ENCODE results near the gene EXO5.
"Not testable (repeated sequence)": the region's sequence is repeated elsewhere in the genome, so short reads cannot be mapped to it uniquely, and the experiment has no call there.

The EXO5 gene

GRCh38 chr1:40508375-40509341 lies at the start of gene EXO5:
Gene EXO5 (plus strand): TSS chr1:40508767. CDS start chr1:40514545, 5,778 bp downstream.
- DNase-seq (ENCODE audit: low read depth in 2 of 2): peak; percentile 79 to 83

- no peak for DNase-seq (ENCODE audit: low read depth in 2 of 2)
These were observed 45.5 kb upstream of the EXO5 start for GRCh38 chr1:40462956-40463590.

- DNase-seq (ENCODE audit: low read depth in 2 of 2): no peak
These were observed 39.2 kb upstream of the EXO5 start for GRCh38 chr1:40469327-40469726.

- DNase-seq (ENCODE audit: low read depth in 2 of 2): no peak
These were observed 33.3 kb upstream of the EXO5 start for GRCh38 chr1:40475268-40475667.

GRCh38 chr1:40476924-40477677 lies 31.5 kb upstream of the EXO5 start, which contains the start of gene ZFP69:
Gene ZFP69 (plus strand): TSS chr1:40477290. CDS start chr1:40479362, 2,072 bp downstream.
- DNase-seq (ENCODE audit: low read depth in 2 of 2): peak; percentile 55 to 67

- DNase-seq (ENCODE audit: low read depth in 2 of 2): peak in 1 of 2 donors; percentile 3
These were observed 30.9 kb upstream of the EXO5 start for GRCh38 chr1:40477678-40478053.

GRCh38 chr1:40478276-40478675 lies 30.3 kb upstream of the EXO5 start:
- DNase-seq (ENCODE audit: low read depth in 2 of 2): no peak

GRCh38 chr1:40479156-40479555 lies 29.4 kb upstream of the EXO5 start:
- DNase-seq (ENCODE audit: low read depth in 2 of 2): no peak

GRCh38 chr1:40495315-40495903 lies 13.2 kb upstream of the EXO5 start:
- DNase-seq (ENCODE audit: low read depth in 2 of 2): no peak

- not testable (repeated sequence) for DNase-seq (ENCODE audit: low read depth in 2 of 2)
These were observed 5.9 kb upstream of the EXO5 start for GRCh38 chr1:40502651-40503050.

GRCh38 chr1:40507973-40508372 lies 594 bp upstream of the EXO5 start:
- DNase-seq (ENCODE audit: low read depth in 2 of 2): no peak

GRCh38 chr1:40519517-40519916 lies 10.9 kb downstream of the EXO5 start:
- no peak for DNase-seq (ENCODE audit: low read depth in 2 of 2)

- DNase-seq (ENCODE audit: low read depth in 2 of 2): no peak
These were observed 22.3 kb downstream of the EXO5 start for GRCh38 chr1:40530735-40531380.

GRCh38 chr1:40531381-40532061 lies 23.0 kb downstream of the EXO5 start, which contains the start of gene ZNF684:
Gene ZNF684 (plus strand): TSS chr1:40531637. CDS start chr1:40533167, 1,530 bp downstream.
- peak; percentile 79 for DNase-seq (ENCODE audit: low read depth in 2 of 2)

- no peak for DNase-seq (ENCODE audit: low read depth in 2 of 2)
These were observed 23.5 kb downstream of the EXO5 start for GRCh38 chr1:40532062-40532389.

- DNase-seq (ENCODE audit: low read depth in 2 of 2): no peak
These were observed 24.4 kb downstream of the EXO5 start for GRCh38 chr1:40532844-40533424.

GRCh38 chr1:40534589-40534988 lies 26.0 kb downstream of the EXO5 start:
- no peak for DNase-seq (ENCODE audit: low read depth in 2 of 2)

- DNase-seq (ENCODE audit: low read depth in 2 of 2): no peak
These were observed 27.2 kb downstream of the EXO5 start for GRCh38 chr1:40535732-40536131.

GRCh38 chr1:40539338-40539737 lies 30.8 kb downstream of the EXO5 start:
- no peak for DNase-seq (ENCODE audit: low read depth in 2 of 2)

GRCh38 chr1:40546957-40547356 lies 38.4 kb downstream of the EXO5 start:
- DNase-seq (ENCODE audit: low read depth in 2 of 2): no peak

Measured in stimulated activated CD8-positive, alpha-beta memory T cell treated with anti-CD3 and anti-CD28 coated beads, Interleukin-15, amount 100 ng/mL, for 48 hours (primary cell).